SK-N-SH treated with all-trans-retinoic acid at 6 μM for 48 hours (cell line): ENCODE measurements around the gene FOXP3.
"Not testable (repeated sequence)": the region's sequence is repeated elsewhere in the genome, so short reads cannot be mapped to it uniquely, and the experiment has no call there.

ENCODE experiments used
- ATAC-seq: fragments of 200-7000 bp; cut with Tn5 transposase; 3 replicates; pipeline ENCODE4 v1.9.1; 2020; ENCODE audit warnings: mild to moderate bottlenecking, moderate library complexity
- ARNTL ChIP-seq: fragments of 450-650 bp; formaldehyde crosslinking; IDR thresholded peaks from 2 replicates; pipeline ENCODE4 v1.5.0; 2020; ENCODE audit warnings: low read depth, mild to moderate bottlenecking, moderate library complexity, borderline replicate concordance
- BACH2 ChIP-seq: fragments of 250-450 bp; sonication (Bioruptor Pico); IDR thresholded peaks from 2 replicates; pipeline ENCODE4 v1.9.0; 2021; ENCODE audit warnings: mild to moderate bottlenecking, borderline replicate concordance
- CREB5 ChIP-seq: fragments of 250-450 bp; sonication (Bioruptor Pico); IDR thresholded peaks from 2 replicates; pipeline ENCODE4 v1.5.1; 2020; ENCODE audit warnings: low read depth, mild to moderate bottlenecking, moderate library complexity
- CSDC2 ChIP-seq: fragments of 250-450 bp; sonication (Bioruptor Pico); IDR thresholded peaks from 2 replicates; pipeline ENCODE4 v1.5.0; 2020; ENCODE audit warnings: mild to moderate bottlenecking, moderate library complexity
- ESRRG ChIP-seq: fragments of 250-450 bp; sonication (Bioruptor Pico); IDR thresholded peaks from 2 replicates; pipeline ENCODE4 v1.6.1; 2021; ENCODE audit warnings: mild to moderate bottlenecking
- GLIS3 ChIP-seq: fragments of 250-450 bp; sonication (Bioruptor Pico); IDR thresholded peaks from 2 replicates; pipeline ENCODE4 v1.5.0; 2020; ENCODE audit warnings: mild to moderate bottlenecking, moderate library complexity
- ISL1 ChIP-seq: fragments of 250-450 bp; sonication (Bioruptor Pico); IDR thresholded peaks from 2 replicates; pipeline ENCODE4 v2.1.2; 2022; ENCODE audit warnings: mild to moderate bottlenecking, moderate library complexity
- OSR1 ChIP-seq: fragments of 250-450 bp; sonication (Bioruptor Pico); IDR thresholded peaks from 2 replicates; pipeline ENCODE4 v1.8.0; 2022; ENCODE audit warnings: moderate library complexity, mild to moderate bottlenecking, inconsistent platforms
- RARB ChIP-seq: fragments of 250-450 bp; sonication (Bioruptor Pico); IDR thresholded peaks from 2 replicates; pipeline ENCODE4 v1.8.0; 2021; ENCODE audit warnings: mild to moderate bottlenecking, moderate library complexity
- SNAI2 ChIP-seq: fragments of 250-450 bp; sonication (Bioruptor Pico); IDR thresholded peaks from 2 replicates; pipeline ENCODE4 v1.5.0; 2020; ENCODE audit warnings: mild to moderate bottlenecking, moderate library complexity
- TCF4 ChIP-seq: fragments of 250-450 bp; sonication (Bioruptor Pico); IDR thresholded peaks from 2 replicates; pipeline ENCODE4 v1.8.0; 2021; ENCODE audit warnings: mild to moderate bottlenecking, moderate library complexity, borderline replicate concordance
- TOX ChIP-seq: fragments of 250-450 bp; sonication (Bioruptor Pico); IDR thresholded peaks from 2 replicates; pipeline ENCODE4 v1.8.0; 2021; ENCODE audit warnings: mild to moderate bottlenecking, moderate library complexity, borderline replicate concordance
- TSHZ2 ChIP-seq: fragments of 250-450 bp; sonication (Bioruptor Pico); IDR thresholded peaks from 2 replicates; pipeline ENCODE4 v1.5.0; 2020; ENCODE audit warnings: mild to moderate bottlenecking, moderate library complexity
- ZC3H10 ChIP-seq: fragments of 250-450 bp; sonication (Bioruptor Pico); IDR thresholded peaks from 2 replicates; pipeline ENCODE4 v1.5.1; 2021; ENCODE audit warnings: mild to moderate bottlenecking, moderate library complexity
- ZFP3 ChIP-seq: fragments of 250-450 bp; sonication (Bioruptor Pico); IDR thresholded peaks from 2 replicates; pipeline ENCODE4 v1.5.0; 2020; ENCODE audit warnings: mild to moderate bottlenecking, moderate library complexity
- ZNF565 ChIP-seq: fragments of 450-650 bp; formaldehyde crosslinking; conservative IDR thresholded peaks from 2 replicates; pipeline ENCODE4 v1.5.0; 2020; ENCODE audit warnings: low read depth, mild to moderate bottlenecking, moderate library complexity
- ZNF70 ChIP-seq: fragments of 450-650 bp; formaldehyde crosslinking; IDR thresholded peaks from 2 replicates; pipeline ENCODE4 v1.5.0; 2020; ENCODE audit warnings: mild to moderate bottlenecking, moderate library complexity
- ZNF8 ChIP-seq: fragments of 450-650 bp; formaldehyde crosslinking; IDR thresholded peaks from 2 replicates; pipeline ENCODE4 v1.5.0; 2020; ENCODE audit warnings: mild to moderate bottlenecking, moderate library complexity
- TF ChIP-seq, protein P1 (sequence below): fragments of 250-450 bp; sonication (Bioruptor Pico); IDR thresholded peaks from 2 replicates; pipeline ENCODE4 v1.8.0; 2020; ENCODE audit warnings: mild to moderate bottlenecking, moderate library complexity, borderline replicate concordance
- TF ChIP-seq, protein P2 (sequence below): fragments of 250-450 bp; sonication (Bioruptor Pico); IDR thresholded peaks from 2 replicates; pipeline ENCODE4 v1.8.0; 2021; ENCODE audit warnings: low read depth, mild to moderate bottlenecking, moderate library complexity, borderline replicate concordance

Gene FOXP3

GRCh38 chrX:49309401-49309981 is 45.0 kb upstream of the FOXP3 start:
- TF ChIP-seq ESRRG (CRISPR knock-in tag) (no peak), ZFP3 (no peak), RARB (CRISPR knock-in tag) (no peak), TCF4 (CRISPR knock-in tag) (no peak)
- ATAC-seq = peak; percentile 59

- TF ChIP-seq, protein P1, sequence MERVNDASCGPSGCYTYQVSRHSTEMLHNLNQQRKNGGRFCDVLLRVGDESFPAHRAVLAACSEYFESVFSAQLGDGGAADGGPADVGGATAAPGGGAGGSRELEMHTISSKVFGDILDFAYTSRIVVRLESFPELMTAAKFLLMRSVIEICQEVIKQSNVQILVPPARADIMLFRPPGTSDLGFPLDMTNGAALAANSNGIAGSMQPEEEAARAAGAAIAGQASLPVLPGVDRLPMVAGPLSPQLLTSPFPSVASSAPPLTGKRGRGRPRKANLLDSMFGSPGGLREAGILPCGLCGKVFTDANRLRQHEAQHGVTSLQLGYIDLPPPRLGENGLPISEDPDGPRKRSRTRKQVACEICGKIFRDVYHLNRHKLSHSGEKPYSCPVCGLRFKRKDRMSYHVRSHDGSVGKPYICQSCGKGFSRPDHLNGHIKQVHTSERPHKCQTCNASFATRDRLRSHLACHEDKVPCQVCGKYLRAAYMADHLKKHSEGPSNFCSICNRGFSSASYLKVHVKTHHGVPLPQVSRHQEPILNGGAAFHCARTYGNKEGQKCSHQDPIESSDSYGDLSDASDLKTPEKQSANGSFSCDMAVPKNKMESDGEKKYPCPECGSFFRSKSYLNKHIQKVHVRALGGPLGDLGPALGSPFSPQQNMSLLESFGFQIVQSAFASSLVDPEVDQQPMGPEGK (CRISPR knock-in tag) = no peak
- TF ChIP-seq CSDC2 (CRISPR knock-in tag) = no peak
- TF ChIP-seq ZNF8 = no peak
- no peak for TF ChIP-seq CREB5 (CRISPR knock-in tag)
- TF ChIP-seq TCF4 (CRISPR knock-in tag) = no peak
- ATAC-seq = peak; percentile 83
Observed at GRCh38 chrX:49308604-49309269, 44.2 kb upstream of the FOXP3 start.

- not testable (repeated sequence) for ATAC-seq
Observed at GRCh38 chrX:49307775-49308174, 43.3 kb upstream of the FOXP3 start.

GRCh38 chrX:49303346-49303745 is 38.8 kb upstream of the FOXP3 start, which contains the start of gene GAGE10:
TSS of gene GAGE10 (plus strand) at chrX:49303646. CDS start at chrX:49304860, 1,214 bp downstream.
- TF ChIP-seq ESRRG (CRISPR knock-in tag) (no peak), ZNF8 (no peak), ZFP3 (no peak), GLIS3 (CRISPR knock-in tag) (no peak), OSR1 (no peak), SNAI2 (CRISPR knock-in tag) (no peak), BACH2 (CRISPR knock-in tag) (no peak), ISL1 (no peak), TOX (CRISPR knock-in tag) (no peak), ARNTL (CRISPR knock-in tag) (no peak), RARB (CRISPR knock-in tag) (no peak), ZNF565 (no peak)
- TF ChIP-seq, protein P1 (CRISPR knock-in tag) = no peak
- TF ChIP-seq, protein P2, sequence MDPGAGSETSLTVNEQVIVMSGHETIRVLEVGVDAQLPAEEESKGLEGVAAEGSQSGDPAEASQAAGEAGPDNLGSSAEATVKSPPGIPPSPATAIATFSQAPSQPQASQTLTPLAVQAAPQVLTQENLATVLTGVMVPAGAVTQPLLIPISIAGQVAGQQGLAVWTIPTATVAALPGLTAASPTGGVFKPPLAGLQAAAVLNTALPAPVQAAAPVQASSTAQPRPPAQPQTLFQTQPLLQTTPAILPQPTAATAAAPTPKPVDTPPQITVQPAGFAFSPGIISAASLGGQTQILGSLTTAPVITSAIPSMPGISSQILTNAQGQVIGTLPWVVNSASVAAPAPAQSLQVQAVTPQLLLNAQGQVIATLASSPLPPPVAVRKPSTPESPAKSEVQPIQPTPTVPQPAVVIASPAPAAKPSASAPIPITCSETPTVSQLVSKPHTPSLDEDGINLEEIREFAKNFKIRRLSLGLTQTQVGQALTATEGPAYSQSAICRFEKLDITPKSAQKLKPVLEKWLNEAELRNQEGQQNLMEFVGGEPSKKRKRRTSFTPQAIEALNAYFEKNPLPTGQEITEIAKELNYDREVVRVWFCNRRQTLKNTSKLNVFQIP = no peak
- TF ChIP-seq, all 23 proteins: peak for 0
- ATAC-seq = no peak

DNA sequence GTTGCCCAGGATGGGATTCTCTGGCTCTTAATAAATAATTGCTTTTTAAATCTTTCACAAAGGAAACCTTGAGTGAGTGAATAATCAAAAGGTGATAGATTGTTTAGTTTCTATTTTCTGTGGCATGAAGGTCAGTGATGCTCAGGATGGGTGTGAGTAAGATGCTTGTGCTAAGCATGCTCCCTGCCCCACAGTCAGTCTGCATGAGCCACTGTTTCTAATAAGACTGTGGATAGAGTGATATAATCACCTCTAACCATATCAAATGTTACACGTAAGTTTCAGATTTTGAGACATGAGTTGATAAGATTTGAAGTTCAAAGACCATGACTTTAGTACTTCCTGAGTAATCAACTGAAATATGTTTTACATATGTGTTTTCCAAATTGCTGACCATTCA is 36.2 kb upstream of the FOXP3 start:
- ATAC-seq = no peak
- TF ChIP-seq ARNTL (CRISPR knock-in tag) = no peak
- no peak for TF ChIP-seq BACH2 (CRISPR knock-in tag)
- TF ChIP-seq ZNF565 = no peak
- no peak for TF ChIP-seq RARB (CRISPR knock-in tag)
- TF ChIP-seq CSDC2 (CRISPR knock-in tag) = no peak
- TF ChIP-seq TSHZ2 (CRISPR knock-in tag) = no peak
- no peak for TF ChIP-seq ZNF8
- TF ChIP-seq, protein P2 = no peak
- TF ChIP-seq ZNF70 (CRISPR knock-in tag) = no peak
- TF ChIP-seq ZC3H10 (CRISPR knock-in tag) = no peak
- TF ChIP-seq, protein P1 (CRISPR knock-in tag) = no peak
